Stimulated activated CD4-positive, alpha-beta T cell treated with anti-CD3 and anti-CD28 coated beads, Interleukin-15, amount 100 ng/mL, for 1 hour (primary cell): ENCODE measurements around the gene MMGT1.
A peak's percentile ranks its signal among the peaks of the same experiment; 100 is the strongest.

Experiments used
- DNase-seq, 2 donors: peaks; one replicate each; pipeline ENCODE4 v3.0.0-alpha.2; 2020; ENCODE audit warnings: low read depth in 1 of 2, low spot score in 1 of 2

The MMGT1 gene

GRCh38 chrX:135973548-135974278 lies at the start of gene MMGT1:
Gene MMGT1 (minus strand): TSS chrX:135973988. CDS start chrX:135973675, 313 bp downstream.
- peak; percentile 55 to 70 for DNase-seq

DNA sequence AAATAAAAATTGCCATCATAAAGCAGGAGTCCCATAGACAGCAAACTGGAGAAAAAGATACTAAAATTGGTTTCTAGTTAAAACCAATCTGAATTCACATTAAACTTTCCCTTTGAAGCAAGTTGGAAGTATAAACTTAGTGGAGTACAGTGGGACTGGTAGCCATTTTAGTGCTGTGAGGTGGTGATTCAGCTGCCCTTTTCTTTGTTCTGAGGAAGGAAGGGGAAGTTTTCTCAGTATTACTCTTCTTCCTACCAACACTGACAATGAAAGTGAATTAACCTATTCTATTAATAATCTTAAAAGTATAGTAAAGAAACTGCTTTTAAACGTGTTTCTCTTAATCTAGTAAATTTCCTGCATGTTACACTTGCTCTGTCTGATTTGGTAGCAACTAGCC lies 48.1 kb upstream of the MMGT1 start:
- no peak for DNase-seq

DNA sequence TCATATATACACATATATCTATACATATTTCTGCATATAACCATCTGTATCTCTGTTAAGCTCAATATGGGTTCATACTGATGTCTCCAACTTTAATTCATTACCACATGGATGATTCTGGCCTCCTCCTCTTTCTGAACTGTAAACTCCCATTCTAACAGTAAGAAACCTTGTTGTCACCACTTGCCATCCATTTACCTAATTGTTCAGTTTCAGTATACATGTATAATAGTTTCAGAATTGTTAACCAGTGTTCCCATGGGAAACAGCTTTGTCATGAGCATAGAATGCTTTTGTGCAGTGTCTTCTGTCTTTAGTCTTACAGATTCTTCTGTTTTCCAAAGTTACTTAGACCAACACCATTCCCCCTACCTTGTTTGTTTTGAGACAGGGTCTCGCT lies 47.4 kb upstream of the MMGT1 start:
- DNase-seq, result no peak

DNA sequence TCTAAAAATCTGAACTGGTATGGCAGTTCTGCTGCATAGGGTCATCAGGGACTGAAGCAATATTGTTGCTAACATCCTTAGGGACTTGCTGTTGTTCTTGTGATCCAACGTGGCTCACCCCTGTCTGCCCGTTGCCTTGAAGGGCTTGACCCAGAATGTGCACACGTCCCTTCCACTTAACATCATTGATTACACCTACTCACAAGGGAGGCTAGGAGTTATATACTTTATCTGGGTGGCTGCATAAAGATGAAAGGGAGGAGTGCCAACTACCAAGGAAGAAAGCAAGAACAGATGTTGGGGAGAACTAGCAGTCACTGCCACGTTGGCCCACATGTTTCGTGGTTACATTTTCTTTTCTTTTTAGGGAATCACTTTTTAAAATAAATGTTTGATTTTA lies 45.4 kb upstream of the MMGT1 start:
- no peak for DNase-seq

DNA sequence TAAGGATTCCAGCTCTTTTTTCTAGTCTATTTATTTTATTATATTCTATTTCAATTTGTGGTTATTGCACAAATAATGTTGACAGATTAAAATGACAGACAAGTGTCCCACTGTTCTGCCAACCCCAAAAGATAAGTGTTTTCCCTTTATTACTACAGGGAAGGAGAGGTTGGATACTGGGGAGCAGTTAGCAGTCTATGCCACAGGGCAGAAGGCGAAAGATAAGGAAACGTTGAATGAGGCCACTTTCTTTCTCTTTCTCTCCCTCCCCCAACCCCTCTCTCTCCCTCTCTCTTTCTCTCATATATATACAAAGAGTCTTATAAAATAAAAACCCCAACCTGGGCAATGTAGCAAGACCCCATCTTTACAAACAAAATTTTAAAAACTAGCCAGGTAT lies 43.1 kb upstream of the MMGT1 start:
- no peak for DNase-seq

GRCh38 chrX:136015016-136015415 lies 41.2 kb upstream of the MMGT1 start:
- no peak for DNase-seq

DNA sequence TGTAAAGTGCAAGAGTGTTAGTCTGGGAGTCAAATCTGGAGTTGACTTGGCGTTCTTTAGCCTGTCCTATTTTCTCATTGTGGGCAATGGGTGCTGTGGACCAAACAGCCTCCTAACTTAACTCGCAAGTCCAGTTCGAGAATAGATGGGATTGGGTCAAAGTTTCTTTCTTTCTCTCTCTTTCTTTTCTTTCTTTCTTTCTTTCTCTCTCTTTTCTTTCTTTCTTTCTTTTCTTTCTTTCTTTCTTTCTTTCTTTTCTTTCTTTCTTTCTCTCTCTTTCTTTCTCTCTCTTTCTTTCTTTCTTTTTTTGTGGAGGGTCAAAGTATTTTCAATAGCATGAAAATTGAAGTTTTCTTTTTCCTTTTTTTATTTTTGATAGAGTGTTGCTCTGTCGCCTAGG lies 14.5 kb upstream of the MMGT1 start:
- no peak for DNase-seq

- DNase-seq, result no peak
Observed at GRCh38 chrX:135985973-135986310, 12.2 kb upstream of the MMGT1 start.

DNA sequence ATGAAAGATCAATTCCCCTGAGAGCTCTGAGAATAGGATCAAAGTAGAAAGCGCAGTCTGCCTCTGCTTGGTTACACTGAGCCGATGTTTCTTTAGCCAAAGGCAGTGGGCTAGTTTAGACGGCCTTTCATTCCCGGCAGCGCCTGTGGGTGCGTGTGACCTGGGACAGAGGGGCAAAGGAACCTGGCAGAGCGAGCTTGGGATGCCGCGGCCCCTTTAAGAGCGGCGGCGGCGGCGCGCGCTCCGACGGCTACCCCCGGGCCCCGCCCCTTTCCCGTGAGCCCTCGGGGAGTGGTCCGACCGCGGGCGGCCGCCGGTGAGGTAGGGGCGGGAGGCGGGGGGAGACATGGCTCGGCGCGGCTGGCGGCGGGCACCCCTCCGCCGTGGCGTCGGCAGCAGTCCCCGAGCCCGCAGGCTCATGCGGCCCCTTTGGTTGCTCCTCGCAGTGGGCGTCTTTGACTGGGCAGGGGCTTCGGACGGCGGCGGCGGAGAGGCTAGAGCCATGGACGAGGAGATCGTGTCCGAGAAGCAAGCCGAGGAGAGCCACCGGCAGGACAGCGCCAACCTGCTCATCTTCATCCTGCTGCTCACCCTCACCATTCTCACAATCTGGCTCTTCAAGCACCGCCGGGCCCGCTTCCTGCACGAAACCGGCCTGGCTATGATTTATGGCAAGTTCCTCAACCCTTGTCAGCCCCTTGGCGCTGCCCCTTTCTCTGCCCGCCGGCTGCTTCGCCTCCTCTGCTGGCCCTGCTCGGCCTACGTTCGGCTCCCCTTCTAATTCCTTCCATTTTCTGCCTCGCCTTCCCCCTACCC lies 11.6 kb upstream of the MMGT1 start, which contains the start of gene SLC9A6:
Gene SLC9A6, plus strand, starts transcription at position 279 of the 816 bp plus-strand sequence. Its CDS starts 224 bp downstream, at position 503.
- peak; percentile 41 to 57 for DNase-seq

DNA sequence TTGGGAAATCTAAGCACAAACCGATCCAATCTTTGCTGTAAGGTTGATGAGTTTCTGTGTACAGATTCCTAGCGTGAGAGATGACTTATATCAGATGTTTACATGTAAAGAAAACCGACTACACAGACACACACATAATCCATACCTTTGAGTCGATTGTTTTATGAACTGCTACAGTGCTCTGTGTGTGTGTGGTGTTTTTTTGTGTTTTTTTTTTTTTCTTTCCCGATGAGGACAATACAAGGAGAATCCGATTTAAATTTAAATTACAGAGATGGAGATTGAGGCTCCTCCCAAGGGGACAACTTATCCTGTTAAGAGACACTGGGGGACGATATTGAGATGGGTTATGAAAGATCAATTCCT lies 11.0 kb upstream of the MMGT1 start:
- DNase-seq, result no peak

DNA sequence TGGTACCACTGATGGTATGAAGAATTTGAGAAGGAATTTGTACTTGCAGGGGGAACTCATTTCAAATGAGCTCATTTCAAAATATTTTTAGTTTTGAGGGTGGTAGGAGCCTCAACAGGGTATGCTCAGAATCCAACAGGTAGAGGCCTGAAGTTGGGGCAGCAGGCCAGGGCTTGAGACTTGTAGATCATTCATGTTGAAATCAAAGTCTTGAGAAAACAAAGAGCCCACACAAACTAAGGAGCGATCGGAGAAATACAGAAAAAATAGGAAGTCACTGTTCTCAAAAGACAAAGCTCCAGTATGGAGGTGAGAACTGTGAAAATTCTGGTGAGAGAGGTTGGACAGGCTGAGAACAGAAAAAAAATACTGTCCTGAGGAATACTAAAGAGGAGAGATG lies 10.5 kb upstream of the MMGT1 start:
- no peak for DNase-seq

- DNase-seq, result no peak
Observed at GRCh38 chrX:135982860-135983259, 9.1 kb upstream of the MMGT1 start.

GRCh38 chrX:135981668-135982067 lies 7.9 kb upstream of the MMGT1 start:
- DNase-seq, result no peak

- no peak for DNase-seq
Observed at GRCh38 chrX:135981010-135981409, 7.2 kb upstream of the MMGT1 start.

- no peak for DNase-seq
Observed at GRCh38 chrX:135977611-135978010, 3.8 kb upstream of the MMGT1 start.

- no peak for DNase-seq
Observed at GRCh38 chrX:135975421-135975820, 1.6 kb upstream of the MMGT1 start.

DNA sequence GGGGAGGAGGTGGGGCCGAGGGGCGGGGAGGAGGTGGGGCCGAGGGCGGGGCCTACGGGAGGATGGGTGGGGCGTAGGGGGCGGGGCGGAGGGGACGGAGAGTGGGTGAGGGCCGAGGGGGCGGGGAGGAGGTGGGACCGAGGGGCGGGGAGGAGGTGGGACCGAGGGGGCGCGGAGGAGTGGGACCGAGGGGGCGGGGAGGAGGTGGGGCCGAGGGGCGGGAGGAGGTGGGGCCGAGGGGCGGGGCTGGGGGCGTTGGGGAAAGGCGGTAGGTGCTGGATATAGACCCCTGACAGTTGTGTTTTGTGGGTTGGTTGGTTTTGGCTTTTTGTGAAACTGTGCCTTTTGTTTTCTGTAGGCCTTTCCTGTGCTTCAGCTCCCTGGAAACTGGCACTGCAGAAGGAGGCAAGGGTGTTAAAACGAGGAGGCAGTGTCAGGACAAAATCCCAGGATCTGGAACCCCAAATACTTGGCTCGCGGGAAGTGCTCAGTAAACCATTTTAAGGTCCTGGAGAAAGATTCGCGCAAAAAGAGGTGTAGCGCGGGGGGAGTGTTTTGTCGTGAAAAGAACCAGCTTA lies 580 bp upstream of the MMGT1 start:
- peak; percentile 40 to 49 for DNase-seq

GRCh38 chrX:135973025-135973547 lies 702 bp downstream of the MMGT1 start:
- no peak for DNase-seq

DNA sequence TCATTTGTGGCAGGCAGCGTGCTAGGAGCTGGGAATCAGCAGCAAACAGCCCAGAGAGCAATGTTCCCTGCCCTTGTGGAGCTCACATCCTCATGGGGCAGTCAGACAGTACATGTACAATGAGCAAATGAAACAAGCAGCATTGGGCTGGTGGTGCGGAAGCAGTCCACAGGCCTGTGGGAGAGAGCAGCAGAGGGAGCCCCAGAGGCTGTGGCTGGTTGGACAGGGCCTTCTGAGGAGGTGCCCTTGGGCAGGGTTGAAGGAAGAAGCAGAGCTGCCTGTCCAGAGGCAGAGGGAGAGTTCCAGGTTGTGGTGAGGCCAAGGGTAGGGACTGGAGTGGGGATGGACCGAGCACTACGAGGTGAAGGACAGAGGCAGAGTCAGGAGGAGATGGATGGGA lies 22.5 kb downstream of the MMGT1 start:
- no peak for DNase-seq

DNA sequence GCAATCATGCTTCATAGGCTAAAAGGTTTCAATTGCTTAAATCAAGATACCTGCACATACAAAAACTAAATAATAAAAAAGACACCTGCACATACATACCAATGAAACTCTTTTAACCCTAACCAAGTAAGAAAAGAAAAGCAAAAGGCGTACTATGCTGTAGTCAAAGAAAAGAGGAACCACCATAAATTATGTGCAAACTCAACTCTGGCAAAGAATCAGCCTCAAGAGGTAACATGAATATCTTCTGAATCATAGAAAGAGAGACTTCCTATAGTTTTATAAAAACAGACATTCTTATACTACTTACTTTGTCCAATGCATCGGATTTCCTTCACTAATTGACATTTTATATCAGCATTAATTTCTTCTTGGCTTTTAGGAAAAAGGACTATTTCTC lies 29.3 kb downstream of the MMGT1 start:
- no peak for DNase-seq

- DNase-seq, result peak in 1 of 2 donors; percentile 4
Observed at GRCh38 chrX:135931644-135932487, 41.9 kb downstream of the MMGT1 start.
